Measurements from ENCODE around the gene TMEM171. TPM values are rescaled to one million over a fixed set of nuclear protein-coding genes. Genes with fewer than 3 reads are reported as not detected.

TMEM171 gene
- total RNA-seq, 1 donor = 8.0 TPM

- Histone ChIP-seq H3K79me2 (ENCODE audit: insufficient read depth, low read length) (no peaks in the 10 kb centered on the region), H3K4me1 (ENCODE audit: insufficient read depth, low read length) (no peaks in the 10 kb centered on the region), H3K36me3 (ENCODE audit: insufficient read depth, low read length) (no peaks in the 10 kb centered on the region), H3K9me3 (ENCODE audit: low read depth, low read length) (no peaks in the 10 kb centered on the region), H3K4me2 (ENCODE audit: insufficient read depth, low read length) (no peak overlapping the region), H4K20me1 (ENCODE audit: insufficient read depth, low read length) (no peaks in the 10 kb centered on the region), H2AFZ (ENCODE audit: low read length) (no peak overlapping the region), H3K27ac (ENCODE audit: low read depth, low read length) (no peak overlapping the region), H3K27me3 (ENCODE audit: insufficient read depth, low read length) (peaks cover 42% of the 10 kb centered on the region), H3K4me3 (ENCODE audit: insufficient read depth, low read length) (no peak overlapping the region)
- no peak for TF ChIP-seq CTCF (IDR thresholded peaks at IDR 0.05; ENCODE audit: extremely low read depth, low read depth, low read length)
- DNase-seq (ENCODE audit: insufficient read length, low spot score, missing footprints) = no peak
Measured at GRCh38 chr5:73179730-73180129, 59.4 kb downstream of the TMEM171 start.

GRCh38 chr5:73180566-73180965, 60.2 kb downstream of the TMEM171 start:
- no peak overlapping the region for H2AFZ ChIP-seq (ENCODE audit: low read length)

More at GRCh38 chr5:73180566-73180965, 60.2 kb downstream of the TMEM171 start:
- Histone ChIP-seq H3K4me2 (ENCODE audit: insufficient read depth, low read length) (no peak overlapping the region), H3K9me3 (ENCODE audit: low read depth, low read length) (no peaks in the 10 kb centered on the region), H4K20me1 (ENCODE audit: insufficient read depth, low read length) (no peaks in the 10 kb centered on the region), H3K27ac (ENCODE audit: low read depth, low read length) (no peak overlapping the region), H3K79me2 (ENCODE audit: insufficient read depth, low read length) (no peaks in the 10 kb centered on the region), H3K27me3 (ENCODE audit: insufficient read depth, low read length) (peaks cover 39% of the 10 kb centered on the region), H3K4me1 (ENCODE audit: insufficient read depth, low read length) (no peaks in the 10 kb centered on the region), H3K36me3 (ENCODE audit: insufficient read depth, low read length) (no peaks in the 10 kb centered on the region), H3K4me3 (ENCODE audit: insufficient read depth, low read length) (no peak overlapping the region)
- no peak for DNase-seq (ENCODE audit: insufficient read length, low spot score, missing footprints)
- no peak for TF ChIP-seq CTCF (IDR thresholded peaks at IDR 0.05; ENCODE audit: extremely low read depth, low read depth, low read length)

Other genes starting within 250 kb of the TMEM171 start
- gene FCHO2, start 164.5 kb upstream of the TMEM171 start, total RNA-seq = 29.2 and 31.5 TPM in 2 replicates
- gene TMEM174, start 52.6 kb downstream of the TMEM171 start, total RNA-seq = not detected in 2 replicates

Measured in osteoblast (primary cell).